ENCODE data around the gene PKN1. TPM values are rescaled to one million over a fixed set of nuclear protein-coding genes. Genes with fewer than 3 reads are reported as not detected.
A peak's percentile ranks its signal among the peaks of the same experiment; 100 is the strongest.

PKN1 gene
- total and polyA plus RNA-seq, 4 donors: 53.5 to 117 (median 91.1) TPM

- H3K27me3 ChIP-seq (ENCODE audit: control insufficient read depth, insufficient read depth, low read length): no peaks in the 10 kb centered on the region
- H3K4me1 ChIP-seq (ENCODE audit: control insufficient read depth, insufficient read depth, low read length): peaks cover 24% of the 10 kb centered on the region
- no peak overlapping the region for H3K4me3 ChIP-seq (ENCODE audit: low read depth, low read length)
- WGBS (ENCODE audit: insufficient coverage): 99% methylated on average over 7 of the region's 8 CpGs
- no peak overlapping the region for H3K27ac ChIP-seq (ENCODE audit: low read depth, low read length)
- H3K9me3 ChIP-seq (ENCODE audit: control insufficient read depth, insufficient read depth, low read length): no peaks in the 10 kb centered on the region
- peaks cover 77% of the 10 kb centered on the region for H3K36me3 ChIP-seq (ENCODE audit: control insufficient read depth, insufficient read depth, low read length)
- no peak for DNase-seq (ENCODE audit: low read depth in 4 of 6, low spot score in 6 of 6)
Measured at GRCh38 chr19:14411938-14412245, 21.2 kb upstream of the PKN1 start.

DNA sequence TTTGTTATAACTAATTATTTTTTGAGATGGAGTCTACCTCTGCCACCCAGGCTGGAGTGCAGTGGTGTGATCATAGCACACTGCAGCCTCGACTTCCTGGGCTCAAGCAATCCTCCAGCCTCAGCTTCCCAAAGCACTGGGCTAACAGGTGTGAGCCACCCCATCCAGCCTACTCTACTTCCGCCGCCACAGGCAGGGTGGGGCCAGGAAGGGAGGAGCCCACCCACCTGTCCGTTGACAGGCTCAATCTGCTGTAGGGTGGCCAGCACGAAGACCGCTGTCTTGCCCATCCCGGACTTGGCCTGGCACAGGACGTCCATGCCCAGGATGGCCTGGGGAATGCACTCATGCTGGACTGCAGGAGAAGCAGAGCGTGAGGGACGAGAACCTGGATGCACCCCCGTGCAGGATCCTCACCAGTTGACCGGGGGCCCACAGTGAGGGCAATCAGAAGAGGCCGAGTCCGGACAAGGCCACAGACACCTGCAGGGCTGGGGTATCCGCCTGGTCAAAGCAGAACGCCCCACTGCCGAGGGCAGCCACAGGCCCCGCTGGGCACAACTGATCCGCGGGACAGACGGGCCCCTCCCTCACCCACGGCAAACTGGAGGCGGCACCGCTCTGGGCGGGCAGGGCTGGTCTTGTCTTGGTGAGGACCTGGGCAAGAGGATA is 20.6 kb upstream of the PKN1 start:
- H3K4me3 ChIP-seq (ENCODE audit: low read depth, low read length): no peak overlapping the region
- H3K36me3 ChIP-seq (ENCODE audit: control insufficient read depth, insufficient read depth, low read length): peaks cover 71% of the 10 kb centered on the region
- no peak for DNase-seq (ENCODE audit: low read depth in 4 of 6, low spot score in 6 of 6)
- H3K9me3 ChIP-seq (ENCODE audit: control insufficient read depth, insufficient read depth, low read length): no peaks in the 10 kb centered on the region
- H3K27ac ChIP-seq (ENCODE audit: low read depth, low read length): no peak overlapping the region
- no peaks in the 10 kb centered on the region for H3K27me3 ChIP-seq (ENCODE audit: control insufficient read depth, insufficient read depth, low read length)
- WGBS (ENCODE audit: insufficient coverage): 96% methylated on average over 24 of the region's 25 CpGs
- H3K4me1 ChIP-seq (ENCODE audit: control insufficient read depth, insufficient read depth, low read length): peaks cover 22% of the 10 kb centered on the region

GRCh38 chr19:14412996-14413692 is 20.0 kb upstream of the PKN1 start:
- Histone ChIP-seq H3K9me3 (ENCODE audit: control insufficient read depth, insufficient read depth, low read length) (no peaks in the 10 kb centered on the region), H3K36me3 (ENCODE audit: control insufficient read depth, insufficient read depth, low read length) (peaks cover 66% of the 10 kb centered on the region), H3K4me1 (ENCODE audit: control insufficient read depth, insufficient read depth, low read length) (peaks cover 26% of the 10 kb centered on the region), H3K27ac (ENCODE audit: low read depth, low read length) (no peak overlapping the region), H3K4me3 (ENCODE audit: low read depth, low read length) (no peak overlapping the region), H3K27me3 (ENCODE audit: control insufficient read depth, insufficient read depth, low read length) (no peaks in the 10 kb centered on the region)
- no peak for DNase-seq (ENCODE audit: low read depth in 4 of 6, low spot score in 6 of 6)
- WGBS (ENCODE audit: insufficient coverage): 89% methylated on average over 14 of the region's 15 CpGs

GRCh38 chr19:14413693-14414181 is 19.4 kb upstream of the PKN1 start:
- Histone ChIP-seq H3K4me3 (ENCODE audit: low read depth, low read length) (no peak overlapping the region), H3K9me3 (ENCODE audit: control insufficient read depth, insufficient read depth, low read length) (no peaks in the 10 kb centered on the region), H3K36me3 (ENCODE audit: control insufficient read depth, insufficient read depth, low read length) (peaks cover 60% of the 10 kb centered on the region), H3K4me1 (ENCODE audit: control insufficient read depth, insufficient read depth, low read length) (peaks cover 30% of the 10 kb centered on the region), H3K27me3 (ENCODE audit: control insufficient read depth, insufficient read depth, low read length) (no peaks in the 10 kb centered on the region), H3K27ac (ENCODE audit: low read depth, low read length) (no peak overlapping the region)
- no CpG with 5 or more reads among the region's 3 CpGs for WGBS (ENCODE audit: insufficient coverage)
- peak in 2 of 6 donors; percentile 31 to 70 for DNase-seq (ENCODE audit: low read depth in 4 of 6, low spot score in 6 of 6)

DNA sequence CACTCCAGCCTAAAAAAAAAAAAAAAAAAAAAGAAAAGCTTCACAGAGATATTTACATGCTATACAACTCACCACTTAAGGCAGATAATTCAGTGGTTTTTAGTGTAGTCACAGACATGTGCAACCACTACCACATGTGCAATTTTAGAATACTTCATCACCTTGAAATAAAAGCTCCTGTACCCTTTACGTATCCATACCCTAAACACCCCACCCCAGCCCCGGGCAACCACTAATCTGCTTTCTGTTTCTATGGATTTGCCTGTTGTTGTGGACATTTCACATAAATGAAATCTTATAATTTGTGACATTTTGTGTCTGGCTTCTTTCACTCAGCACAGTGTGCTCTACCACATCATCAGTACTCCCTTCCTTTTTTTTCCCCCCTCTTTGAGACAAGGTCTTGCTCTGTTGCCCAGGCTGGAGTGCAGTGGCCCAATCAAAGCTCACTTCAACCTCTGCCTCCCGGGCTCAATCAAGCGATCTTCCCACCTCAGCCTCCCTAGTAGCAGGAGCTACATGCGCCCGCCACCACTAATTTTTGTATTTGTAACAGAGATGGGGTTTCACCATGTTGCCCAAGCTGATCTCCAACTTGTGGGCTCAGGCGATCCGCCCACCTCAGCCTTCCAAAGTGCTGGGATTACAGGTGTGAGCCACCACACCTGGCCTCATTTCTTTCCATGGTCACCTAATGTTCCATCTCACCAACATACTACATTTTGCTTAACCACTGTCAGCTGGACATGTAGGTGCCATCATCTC is 18.0 kb upstream of the PKN1 start:
- Histone ChIP-seq H3K27me3 (ENCODE audit: control insufficient read depth, insufficient read depth, low read length) (no peaks in the 10 kb centered on the region), H3K36me3 (ENCODE audit: control insufficient read depth, insufficient read depth, low read length) (peaks cover 46% of the 10 kb centered on the region), H3K9me3 (ENCODE audit: control insufficient read depth, insufficient read depth, low read length) (no peaks in the 10 kb centered on the region), H3K4me3 (ENCODE audit: low read depth, low read length) (no peak overlapping the region), H3K4me1 (ENCODE audit: control insufficient read depth, insufficient read depth, low read length) (peaks cover 36% of the 10 kb centered on the region), H3K27ac (ENCODE audit: low read depth, low read length) (no peak overlapping the region)
- DNase-seq (ENCODE audit: low read depth in 4 of 6, low spot score in 6 of 6): no peak
- WGBS (ENCODE audit: insufficient coverage): 95% methylated on average over 6 of the region's 8 CpGs

GRCh38 chr19:14416817-14417231 is 16.3 kb upstream of the PKN1 start:
- peaks cover 36% of the 10 kb centered on the region for H3K4me1 ChIP-seq (ENCODE audit: control insufficient read depth, insufficient read depth, low read length)
- no peaks in the 10 kb centered on the region for H3K27me3 ChIP-seq (ENCODE audit: control insufficient read depth, insufficient read depth, low read length)
- peaks cover 29% of the 10 kb centered on the region for H3K36me3 ChIP-seq (ENCODE audit: control insufficient read depth, insufficient read depth, low read length)
- no peak overlapping the region for H3K27ac ChIP-seq (ENCODE audit: low read depth, low read length)
- DNase-seq (ENCODE audit: low read depth in 4 of 6, low spot score in 6 of 6): no peak
- H3K4me3 ChIP-seq (ENCODE audit: low read depth, low read length): no peak overlapping the region
- H3K9me3 ChIP-seq (ENCODE audit: control insufficient read depth, insufficient read depth, low read length): no peaks in the 10 kb centered on the region
- WGBS (ENCODE audit: insufficient coverage): 73% methylated on average over 4 of the region's 6 CpGs

- peak overlapping the region; percentile 87 for H3K4me3 ChIP-seq (ENCODE audit: low read depth, low read length)
- H3K36me3 ChIP-seq (ENCODE audit: control insufficient read depth, insufficient read depth, low read length): peaks cover 11% of the 10 kb centered on the region
- no peaks in the 10 kb centered on the region for H3K27me3 ChIP-seq (ENCODE audit: control insufficient read depth, insufficient read depth, low read length)
- WGBS (ENCODE audit: insufficient coverage): 0% methylated on average over 23 of the region's 23 CpGs
- no peaks in the 10 kb centered on the region for H3K9me3 ChIP-seq (ENCODE audit: control insufficient read depth, insufficient read depth, low read length)
- peak overlapping the region; percentile 95 for H3K27ac ChIP-seq (ENCODE audit: low read depth, low read length)
- H3K4me1 ChIP-seq (ENCODE audit: control insufficient read depth, insufficient read depth, low read length): peaks cover 31% of the 10 kb centered on the region
- DNase-seq (ENCODE audit: low read depth in 4 of 6, low spot score in 6 of 6): peak in 1 of 6 donors; percentile 81
Measured at GRCh38 chr19:14418856-14419105, 14.3 kb upstream of the PKN1 start.

DNA sequence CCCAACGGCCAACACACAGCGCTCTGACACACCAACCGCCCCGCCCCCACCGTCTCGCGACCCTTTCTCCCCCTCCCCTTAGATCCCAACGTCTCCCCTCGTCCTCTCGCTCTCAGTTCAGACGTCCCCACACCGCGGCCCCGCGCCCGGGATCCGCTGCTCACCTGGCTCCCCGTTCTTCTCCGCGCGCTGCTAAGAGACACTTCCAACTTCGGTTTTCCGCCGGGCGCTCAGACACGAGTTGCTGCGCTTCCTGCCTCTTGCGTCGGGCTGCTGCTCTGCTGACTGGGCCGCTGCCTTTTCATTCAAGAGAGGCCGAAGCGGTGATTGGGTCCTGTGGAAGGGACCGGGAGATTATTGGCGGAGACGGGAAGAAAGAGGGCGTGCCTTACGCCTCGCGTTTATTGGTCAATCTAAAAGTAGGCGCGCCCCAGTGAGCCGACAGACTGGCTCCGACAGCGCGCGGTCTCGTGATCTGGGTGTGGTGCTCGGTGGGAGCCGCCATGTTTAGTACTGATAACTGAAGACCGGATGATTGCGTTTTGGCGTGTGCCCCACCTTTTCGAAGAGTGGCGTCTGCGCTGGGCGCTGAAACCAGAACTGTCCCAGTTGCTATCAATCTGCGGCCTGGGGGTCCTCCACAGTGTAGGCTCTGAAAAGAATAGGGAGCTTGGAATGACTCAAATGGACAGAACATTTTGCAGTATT is 13.8 kb upstream of the PKN1 start, which contains the start of gene DDX39A:
Gene DDX39A (minus strand): TSS at position 236 of the 708 bp plus-strand sequence. CDS start 6,121 bp downstream, outside the sequence.
- H3K4me1 ChIP-seq (ENCODE audit: control insufficient read depth, insufficient read depth, low read length): peaks cover 26% of the 10 kb centered on the region
- no peaks in the 10 kb centered on the region for H3K27me3 ChIP-seq (ENCODE audit: control insufficient read depth, insufficient read depth, low read length)
- peak; percentile 97 to 100 (median 98) for DNase-seq (ENCODE audit: low read depth in 4 of 6, low spot score in 6 of 6)
- peaks cover 11% of the 10 kb centered on the region for H3K36me3 ChIP-seq (ENCODE audit: control insufficient read depth, insufficient read depth, low read length)
- H3K27ac ChIP-seq (ENCODE audit: low read depth, low read length): peak within 1 kb of the TSS; percentile 95
- WGBS (ENCODE audit: insufficient coverage): under 1% methylated on average over 56 of the region's 57 CpGs
- H3K9me3 ChIP-seq (ENCODE audit: control insufficient read depth, insufficient read depth, low read length): no peaks in the 10 kb centered on the region
- peak within 1 kb of the TSS; percentile 87 for H3K4me3 ChIP-seq (ENCODE audit: low read depth, low read length)

DNA sequence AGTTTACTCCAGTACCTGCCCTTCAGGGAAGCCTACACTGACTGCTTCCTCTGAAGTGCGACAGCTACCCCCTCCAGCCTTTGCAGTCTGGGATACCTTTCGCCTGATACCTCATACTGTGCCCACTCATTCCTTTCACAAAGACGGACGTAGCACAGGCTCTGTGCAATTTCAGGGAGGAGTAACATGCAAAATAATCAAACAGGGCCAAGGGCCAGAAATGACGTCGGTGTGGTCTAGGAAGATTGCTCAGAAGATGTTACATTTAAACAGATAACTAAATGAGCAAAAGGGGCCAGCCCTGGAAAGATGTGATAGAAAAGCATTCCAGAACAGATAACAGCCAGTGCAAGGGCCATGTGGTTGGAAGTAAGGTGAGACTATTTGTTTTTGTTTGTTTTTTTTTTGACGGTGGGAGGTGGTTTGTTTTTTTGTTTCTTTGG is 7.4 kb upstream of the PKN1 start:
- Histone ChIP-seq H3K4me3 (ENCODE audit: low read depth, low read length) (no peak overlapping the region), H3K4me1 (ENCODE audit: control insufficient read depth, insufficient read depth, low read length) (no peaks in the 10 kb centered on the region), H3K27me3 (ENCODE audit: control insufficient read depth, insufficient read depth, low read length) (no peaks in the 10 kb centered on the region), H3K9me3 (ENCODE audit: control insufficient read depth, insufficient read depth, low read length) (no peaks in the 10 kb centered on the region), H3K36me3 (ENCODE audit: control insufficient read depth, insufficient read depth, low read length) (no peaks in the 10 kb centered on the region), H3K27ac (ENCODE audit: low read depth, low read length) (no peak overlapping the region)
- WGBS (ENCODE audit: insufficient coverage): 86% methylated on average over 4 of the region's 7 CpGs
- no peak for DNase-seq (ENCODE audit: low read depth in 4 of 6, low spot score in 6 of 6)

Measured in spinal cord (tissue), 10 donors.